ENCODE results near the gene NCKAP1.
A peak's percentile ranks its signal among the peaks of the same experiment; 100 is the strongest.
"Not testable (repeated sequence)": the region's sequence is repeated elsewhere in the genome, so short reads cannot be mapped to it uniquely, and the experiment has no call there.

Gene NCKAP1

GRCh38 chr2:182960869-182961268 is 77.4 kb downstream of the NCKAP1 start:
- H3K27ac Mint-ChIP-seq; H3K4me3 Mint-ChIP-seq; H3K4me1 Mint-ChIP-seq; H3K27me3 Mint-ChIP-seq; H3K9me3 Mint-ChIP-seq; DNase-seq; H3K36me3 Mint-ChIP-seq (ENCODE audit: low read depth); ATAC-seq: not testable (repeated sequence)

- Mint-ChIP-seq H3K4me3 (no peak overlapping the region), H3K9me3 (no peaks in the 10 kb centered on the region), H3K4me1 (peaks cover 4% of the 10 kb centered on the region), H3K27me3 (no peaks in the 10 kb centered on the region), H3K27ac (no peak overlapping the region), H3K36me3 (ENCODE audit: low read depth) (no peaks in the 10 kb centered on the region)
- DNase-seq = no peak
- no peak for ATAC-seq
These were observed 83.5 kb downstream of the NCKAP1 start for GRCh38 chr2:182954789-182955188.

DNA sequence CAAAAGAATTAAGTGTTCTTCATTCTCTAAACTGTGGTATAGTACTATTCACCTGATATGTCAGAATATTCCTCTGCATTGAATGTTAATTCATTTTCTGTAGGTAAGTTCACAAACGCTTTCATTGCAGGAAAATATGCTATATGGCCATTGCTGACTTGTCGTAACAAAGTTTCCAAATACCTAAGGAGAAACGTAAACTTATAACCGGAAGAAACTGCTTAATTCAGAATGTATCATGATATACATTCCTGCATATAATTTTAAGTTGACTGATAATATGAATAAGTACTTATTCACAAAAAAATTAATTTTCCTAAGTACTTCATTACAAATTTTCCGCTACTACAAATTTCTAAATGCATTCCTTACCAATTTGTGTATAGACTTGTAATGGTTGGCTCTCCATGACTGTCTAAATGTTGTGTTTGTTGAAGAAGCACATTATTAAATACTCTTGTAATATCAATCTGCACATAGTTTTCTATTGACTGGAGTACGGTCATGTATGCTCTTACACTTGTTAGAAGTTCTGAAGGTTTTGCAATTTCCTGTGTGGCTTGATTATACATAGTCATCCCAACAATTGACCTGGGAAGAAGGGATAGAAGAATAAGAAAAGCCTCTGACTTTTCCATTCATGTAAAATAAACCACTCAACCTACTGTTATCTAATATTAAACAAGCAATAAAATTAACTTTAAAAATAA is 85.4 kb downstream of the NCKAP1 start:
- H3K4me1 Mint-ChIP-seq = peaks cover 4% of the 10 kb centered on the region

GRCh38 chr2:182951948-182952663 is 86.2 kb downstream of the NCKAP1 start:
- H3K27me3 Mint-ChIP-seq = no peaks in the 10 kb centered on the region
- peaks cover 4% of the 10 kb centered on the region for H3K4me1 Mint-ChIP-seq
- DNase-seq (no peak), ATAC-seq (peak; percentile 73)
- H3K9me3 Mint-ChIP-seq = no peaks in the 10 kb centered on the region
- no peaks in the 10 kb centered on the region for H3K36me3 Mint-ChIP-seq (ENCODE audit: low read depth)
- H3K27ac Mint-ChIP-seq = no peak overlapping the region
- H3K4me3 Mint-ChIP-seq = no peak overlapping the region

More for the DNA sequence above, 85.4 kb downstream of the NCKAP1 start:
- H3K9me3 Mint-ChIP-seq = no peaks in the 10 kb centered on the region
- no peaks in the 10 kb centered on the region for H3K36me3 Mint-ChIP-seq (ENCODE audit: low read depth)
- ATAC-seq = no peak
- H3K27ac Mint-ChIP-seq = no peak overlapping the region
- no peak overlapping the region for H3K4me3 Mint-ChIP-seq
- H3K27me3 Mint-ChIP-seq = no peaks in the 10 kb centered on the region
- no peak for DNase-seq

GRCh38 chr2:182950546-182950945 is 87.7 kb downstream of the NCKAP1 start:
- H3K4me3 Mint-ChIP-seq = no peak overlapping the region
- no peak for ATAC-seq
- peaks cover 4% of the 10 kb centered on the region for H3K4me1 Mint-ChIP-seq
- H3K27ac Mint-ChIP-seq = no peak overlapping the region
- H3K9me3 Mint-ChIP-seq = no peaks in the 10 kb centered on the region
- no peaks in the 10 kb centered on the region for H3K36me3 Mint-ChIP-seq (ENCODE audit: low read depth)
- no peak for DNase-seq
- H3K27me3 Mint-ChIP-seq = no peaks in the 10 kb centered on the region

DNA sequence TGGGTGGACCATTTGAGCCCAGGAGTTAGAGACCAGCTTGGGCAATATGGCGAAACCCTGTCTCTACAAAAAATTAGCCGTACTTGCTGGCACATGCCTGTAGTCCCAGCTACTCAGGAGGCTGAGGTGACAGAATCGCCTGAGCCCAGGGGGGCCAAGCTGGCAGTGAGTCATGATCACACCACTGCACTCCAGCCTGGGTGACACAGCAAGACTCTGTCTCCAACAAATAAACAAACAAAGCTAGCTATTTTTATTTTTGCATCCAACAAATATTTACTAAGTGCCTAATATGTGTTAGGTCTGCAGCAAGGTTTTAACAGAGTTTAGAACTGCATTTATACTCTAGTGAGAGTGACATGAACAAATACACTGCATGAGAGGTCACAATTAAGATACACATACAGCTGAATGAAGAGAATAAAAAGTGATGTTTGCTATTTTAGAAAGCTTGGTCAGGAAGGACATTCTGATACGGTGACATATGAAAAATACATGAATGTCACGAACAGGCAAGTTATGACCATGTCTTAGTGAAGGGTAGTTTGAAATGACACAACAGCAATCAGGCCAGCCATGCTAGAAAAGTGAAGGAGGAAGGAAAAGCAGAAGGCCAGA is 88.6 kb downstream of the NCKAP1 start:
- DNase-seq (no peak), ATAC-seq (peak; percentile 48)
- Mint-ChIP-seq H3K27me3 (no peaks in the 10 kb centered on the region), H3K4me1 (peaks cover 4% of the 10 kb centered on the region), H3K9me3 (no peaks in the 10 kb centered on the region), H3K4me3 (no peak overlapping the region), H3K27ac (no peak overlapping the region), H3K36me3 (ENCODE audit: low read depth) (no peaks in the 10 kb centered on the region)

- peaks cover 4% of the 10 kb centered on the region for H3K4me1 Mint-ChIP-seq
- H3K9me3 Mint-ChIP-seq = no peaks in the 10 kb centered on the region
- H3K27ac Mint-ChIP-seq = no peak overlapping the region
- DNase-seq = no peak
- H3K27me3 Mint-ChIP-seq = no peaks in the 10 kb centered on the region
- no peak for ATAC-seq
- H3K36me3 Mint-ChIP-seq (ENCODE audit: low read depth) = no peaks in the 10 kb centered on the region
- H3K4me3 Mint-ChIP-seq = no peak overlapping the region
These were observed 89.2 kb downstream of the NCKAP1 start for GRCh38 chr2:182949052-182949451.

GRCh38 chr2:182946958-182947369 is 91.3 kb downstream of the NCKAP1 start:
- no peaks in the 10 kb centered on the region for H3K27me3 Mint-ChIP-seq
- peak; percentile 12 for ATAC-seq
- no peaks in the 10 kb centered on the region for H3K9me3 Mint-ChIP-seq
- no peak overlapping the region for H3K4me3 Mint-ChIP-seq
- H3K36me3 Mint-ChIP-seq (ENCODE audit: low read depth) = no peaks in the 10 kb centered on the region
- H3K27ac Mint-ChIP-seq = no peak overlapping the region
- peaks cover 1% of the 10 kb centered on the region for H3K4me1 Mint-ChIP-seq
- DNase-seq = no peak

- ATAC-seq (no peak), DNase-seq (no peak)
- Mint-ChIP-seq H3K4me1 (no peaks in the 10 kb centered on the region), H3K9me3 (no peaks in the 10 kb centered on the region), H3K27me3 (no peaks in the 10 kb centered on the region), H3K4me3 (no peak overlapping the region), H3K36me3 (ENCODE audit: low read depth) (peaks cover 2% of the 10 kb centered on the region), H3K27ac (no peak overlapping the region)
These were observed 94.9 kb downstream of the NCKAP1 start for GRCh38 chr2:182943339-182943738.

DNA sequence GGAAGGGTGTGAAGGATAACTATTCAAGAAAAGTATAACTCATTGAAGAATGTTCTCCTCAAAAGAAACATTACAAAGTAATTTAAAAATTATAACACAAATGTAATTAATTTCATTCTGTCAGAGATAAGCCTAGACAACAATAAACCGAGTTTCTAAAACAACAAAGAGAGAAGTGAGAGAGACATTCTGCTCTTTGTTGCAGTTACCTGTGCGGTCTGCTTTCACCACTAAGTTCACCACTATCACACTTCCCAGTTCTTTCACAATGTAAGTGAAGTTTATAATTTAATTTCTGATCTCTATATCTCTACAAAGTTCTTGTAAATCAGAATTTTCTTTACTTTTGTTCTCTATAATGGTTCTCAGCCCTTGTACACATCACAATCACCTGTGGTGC is 95.5 kb downstream of the NCKAP1 start:
- Mint-ChIP-seq H3K9me3 (no peaks in the 10 kb centered on the region), H3K4me3 (no peak overlapping the region), H3K4me1 (no peaks in the 10 kb centered on the region), H3K27ac (no peak overlapping the region), H3K27me3 (no peaks in the 10 kb centered on the region), H3K36me3 (ENCODE audit: low read depth) (peaks cover 2% of the 10 kb centered on the region)
- ATAC-seq (no peak), DNase-seq (no peak)

- no peak for DNase-seq
- Mint-ChIP-seq H3K9me3 (no peaks in the 10 kb centered on the region), H3K4me3 (no peak overlapping the region), H3K4me1 (no peaks in the 10 kb centered on the region), H3K27me3 (no peaks in the 10 kb centered on the region), H3K36me3 (ENCODE audit: low read depth) (peaks cover 2% of the 10 kb centered on the region), H3K27ac (no peak overlapping the region)
- ATAC-seq = no peak
These were observed 96.3 kb downstream of the NCKAP1 start for GRCh38 chr2:182941919-182942318.

GRCh38 chr2:182941121-182941722 is 97.0 kb downstream of the NCKAP1 start:
- Mint-ChIP-seq H3K4me1 (no peaks in the 10 kb centered on the region), H3K36me3 (ENCODE audit: low read depth) (peaks cover 2% of the 10 kb centered on the region), H3K9me3 (no peaks in the 10 kb centered on the region), H3K4me3 (no peak overlapping the region), H3K27ac (no peak overlapping the region), H3K27me3 (no peaks in the 10 kb centered on the region)
- DNase-seq (no peak), ATAC-seq (no peak)

DNA sequence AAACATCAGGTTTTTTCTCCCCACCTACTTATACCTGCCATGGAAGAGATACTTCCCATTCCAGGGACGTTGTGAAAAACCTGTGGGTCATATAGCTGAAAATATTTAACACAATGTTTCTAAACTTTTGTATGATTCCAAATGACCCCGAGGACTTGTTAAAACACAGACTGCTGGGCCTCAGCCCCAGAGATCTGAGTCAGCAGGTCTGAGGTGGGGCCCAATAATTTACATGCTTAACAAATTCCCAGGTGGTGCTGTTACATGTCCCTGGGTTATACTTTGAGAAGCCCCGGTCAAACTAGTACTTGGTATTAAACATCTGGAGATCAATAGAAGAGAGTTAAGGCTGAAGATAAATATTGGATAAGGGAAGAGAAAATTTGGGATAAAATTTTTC is 100.4 kb downstream of the NCKAP1 start:
- DNase-seq = no peak
- no peak overlapping the region for H3K4me3 Mint-ChIP-seq
- H3K4me1 Mint-ChIP-seq = no peaks in the 10 kb centered on the region
- H3K9me3 Mint-ChIP-seq = no peaks in the 10 kb centered on the region
- ATAC-seq = no peak
- H3K27me3 Mint-ChIP-seq = no peaks in the 10 kb centered on the region
- H3K27ac Mint-ChIP-seq = no peak overlapping the region
- H3K36me3 Mint-ChIP-seq (ENCODE audit: low read depth) = peaks cover 4% of the 10 kb centered on the region

- DNase-seq (no peak), ATAC-seq (no peak)
- Mint-ChIP-seq H3K27ac (no peak overlapping the region), H3K4me3 (no peak overlapping the region), H3K9me3 (no peaks in the 10 kb centered on the region), H3K4me1 (no peaks in the 10 kb centered on the region), H3K27me3 (no peaks in the 10 kb centered on the region), H3K36me3 (ENCODE audit: low read depth) (peaks cover 2% of the 10 kb centered on the region)
These were observed 104.6 kb downstream of the NCKAP1 start for GRCh38 chr2:182933629-182934028.

GRCh38 chr2:182929972-182930371 is 108.3 kb downstream of the NCKAP1 start:
- Mint-ChIP-seq H3K27ac (no peak overlapping the region), H3K36me3 (ENCODE audit: low read depth) (peaks cover 5% of the 10 kb centered on the region)
- DNase-seq = no peak

More at GRCh38 chr2:182929972-182930371, 108.3 kb downstream of the NCKAP1 start:
- Mint-ChIP-seq H3K4me3 (no peak overlapping the region), H3K27me3 (no peaks in the 10 kb centered on the region), H3K4me1 (no peaks in the 10 kb centered on the region), H3K9me3 (no peaks in the 10 kb centered on the region)
- no peak for ATAC-seq

Data from activated naive CD8-positive, alpha-beta T cell treated with anti-CD3 and anti-CD28 coated beads, Interleukin-2, amount 50 U/mL, for 24 hours (primary cell).